Measurements from ENCODE around the gene TNFRSF17. TPM values are rescaled to one million over a fixed set of nuclear protein-coding genes. Genes with fewer than 3 reads are reported as not detected.
"Not testable (repeated sequence)": the region's sequence is repeated elsewhere in the genome, so short reads cannot be mapped to it uniquely, and the experiment has no call there.

Gene TNFRSF17
- total RNA-seq, 1 donor from 2014 or later: not detected

GRCh38 chr16:11967195-11967911, 2.3 kb downstream of the TNFRSF17 start:
- no peak for TF ChIP-seq CTCF (IDR thresholded peaks at IDR 0.05; ENCODE audit: unreplicated experiment)
- H3K4me3 Mint-ChIP-seq (ENCODE audit: unreplicated experiment): no peak overlapping the region
- no peaks in the 10 kb centered on the region for H3K9me3 Mint-ChIP-seq (ENCODE audit: unreplicated experiment)
- no peaks in the 10 kb centered on the region for H3K36me3 Mint-ChIP-seq (ENCODE audit: low read depth, unreplicated experiment)
- H3K27me3 Mint-ChIP-seq (ENCODE audit: unreplicated experiment): no peaks in the 10 kb centered on the region
- no peak overlapping the region for H3K27ac Mint-ChIP-seq (ENCODE audit: unreplicated experiment)
- H3K4me1 Mint-ChIP-seq (ENCODE audit: unreplicated experiment): no peaks in the 10 kb centered on the region
- no peak for DNase-seq (ENCODE audit: low spot score)

- H3K9me3 Mint-ChIP-seq (ENCODE audit: unreplicated experiment): no peaks in the 10 kb centered on the region
- no peak overlapping the region for H3K4me3 Mint-ChIP-seq (ENCODE audit: unreplicated experiment)
These were observed 3.6 kb downstream of the TNFRSF17 start for GRCh38 chr16:11968577-11968976.

GRCh38 chr16:11970292-11970691, 5.3 kb downstream of the TNFRSF17 start:
- not testable (repeated sequence) for H3K4me1 Mint-ChIP-seq (ENCODE audit: unreplicated experiment); H3K4me3 Mint-ChIP-seq (ENCODE audit: unreplicated experiment); H3K9me3 Mint-ChIP-seq (ENCODE audit: unreplicated experiment); H3K27me3 Mint-ChIP-seq (ENCODE audit: unreplicated experiment); DNase-seq (ENCODE audit: low spot score); H3K27ac Mint-ChIP-seq (ENCODE audit: unreplicated experiment); H3K36me3 Mint-ChIP-seq (ENCODE audit: low read depth, unreplicated experiment)

More at GRCh38 chr16:11968577-11968976, 3.6 kb downstream of the TNFRSF17 start:
- Mint-ChIP-seq H3K4me1 (ENCODE audit: unreplicated experiment) (no peaks in the 10 kb centered on the region), H3K27ac (ENCODE audit: unreplicated experiment) (no peak overlapping the region), H3K36me3 (ENCODE audit: low read depth, unreplicated experiment) (no peaks in the 10 kb centered on the region), H3K27me3 (ENCODE audit: unreplicated experiment) (no peaks in the 10 kb centered on the region)
- no peak for TF ChIP-seq CTCF (IDR thresholded peaks at IDR 0.05; ENCODE audit: unreplicated experiment)
- no peak for DNase-seq (ENCODE audit: low spot score)

- Mint-ChIP-seq H3K36me3 (ENCODE audit: low read depth, unreplicated experiment) (no peaks in the 10 kb centered on the region), H3K9me3 (ENCODE audit: unreplicated experiment) (no peaks in the 10 kb centered on the region), H3K27me3 (ENCODE audit: unreplicated experiment) (peaks cover 7% of the 10 kb centered on the region), H3K4me3 (ENCODE audit: unreplicated experiment) (no peak overlapping the region), H3K27ac (ENCODE audit: unreplicated experiment) (no peak overlapping the region), H3K4me1 (ENCODE audit: unreplicated experiment) (peaks cover 10% of the 10 kb centered on the region)
- DNase-seq (ENCODE audit: low spot score): no peak
- no peak for TF ChIP-seq CTCF (IDR thresholded peaks at IDR 0.05; ENCODE audit: unreplicated experiment)
These were observed 7.1 kb downstream of the TNFRSF17 start for GRCh38 chr16:11972128-11972527.

GRCh38 chr16:11973070-11973469, 8.1 kb downstream of the TNFRSF17 start:
- Mint-ChIP-seq H3K27me3 (ENCODE audit: unreplicated experiment) (peaks cover 11% of the 10 kb centered on the region), H3K27ac (ENCODE audit: unreplicated experiment) (no peak overlapping the region), H3K4me3 (ENCODE audit: unreplicated experiment) (no peak overlapping the region), H3K4me1 (ENCODE audit: unreplicated experiment) (peaks cover 19% of the 10 kb centered on the region), H3K36me3 (ENCODE audit: low read depth, unreplicated experiment) (no peaks in the 10 kb centered on the region), H3K9me3 (ENCODE audit: unreplicated experiment) (no peaks in the 10 kb centered on the region)
- TF ChIP-seq CTCF (IDR thresholded peaks at IDR 0.05; ENCODE audit: unreplicated experiment): no peak
- DNase-seq (ENCODE audit: low spot score): no peak
